B cell (primary cell): Measurements from ENCODE around the gene GTF3C6. TPM values are rescaled to one million over a fixed set of nuclear protein-coding genes. Genes with fewer than 3 reads are reported as not detected.
"Not testable (repeated sequence)": the region's sequence is repeated elsewhere in the genome, so short reads cannot be mapped to it uniquely, and the experiment has no call there.

ENCODE experiments used
- ATAC-seq: fragments of 200-7000 bp; cut with Tn5 transposase; one replicate; pipeline ENCODE4 v1.10.0; 2021; ENCODE audit warnings: low read depth, mild to moderate bottlenecking, moderate number of reproducible peaks, moderate library complexity
- CTCF ChIA-PET: fragments of 350-600 bp; sonication (Branson Sonifier 250); formaldehyde crosslinking; loops from one replicate; lab custom pipeline; 2021; ENCODE audit warnings: antibody characterized with exemption, inconsistent platforms; lab: Charles Lee
- POLR2A ChIA-PET: fragments of 350-600 bp; sonication (Branson Sonifier 250); formaldehyde crosslinking; loops from one replicate; lab custom pipeline; 2021; ENCODE audit warnings: antibody characterized with exemption; lab: Charles Lee
- DNase-seq: peaks from one replicate; pipeline ENCODE4 v3.0.0; 2013
- H2AFZ ChIP-seq: 2 replicates; pipeline ENCODE4 v1.6.1; 2012; ENCODE audit warnings: mild to moderate bottlenecking, low read depth, low read length; ENCODE audit not compliant: insufficient read depth, poor library complexity, severe bottlenecking
- H3K27ac ChIP-seq, 2 donors: 1 replicate in 1 of 2; 2 replicates in 1 of 2; pipeline ENCODE4 v1.5.1; 2012 to 2013; ENCODE audit warnings: low read length in 2 of 2, mild to moderate bottlenecking in 2 of 2, moderate library complexity in 1 of 2
- H3K27me3 ChIP-seq, 4 experiments: fragments of 200-600 bp in 1 of 4; sonication (generic) in 1 of 4; replicated peaks in 1 of 4; 1 replicate in 2 of 4; 2 replicates in 2 of 4; pipeline versions ENCODE4 v1.6.1 to v1.7.0; 2013 to 2016; ENCODE audit warnings: low read length in 3 of 4, mild to moderate bottlenecking in 2 of 4, mixed read lengths in 1 of 4, moderate library complexity in 1 of 4; ENCODE audit not compliant: insufficient read depth in 4 of 4, control insufficient read depth in 3 of 4; ENCODE audit errors: control extremely low read depth in 1 of 4
- H3K36me3 ChIP-seq, 2 experiments: replicated peaks in 1 of 2; 1 replicate in 1 of 2; 2 replicates in 1 of 2; pipeline versions ENCODE4 v1.6.1 to v1.7.1; 2013; ENCODE audit warnings: low read length in 1 of 2; ENCODE audit not compliant: insufficient read depth in 2 of 2, control insufficient read depth in 1 of 2; ENCODE audit errors: control extremely low read depth in 1 of 2, extremely low read depth in 1 of 2
- H3K4me1 ChIP-seq, 2 donors: fragments of 200-600 bp in 1 of 2; sonication (generic) in 1 of 2; 1 replicate in 1 of 2; 2 replicates in 1 of 2; pipeline versions ENCODE4 v1.5.1 to v1.6.1; 2013 to 2017; ENCODE audit warnings: low read length in 2 of 2; ENCODE audit not compliant: control insufficient read depth in 2 of 2, insufficient read depth in 2 of 2
- H3K4me2 ChIP-seq: replicated peaks from 2 replicates; pipeline ENCODE3; 2012; ENCODE audit warnings: mild to moderate bottlenecking, low read depth, low read length; ENCODE audit not compliant: poor library complexity, severe bottlenecking
- H3K4me3 ChIP-seq, 5 experiments: fragments of 200-600 bp in 1 of 5; sonication (generic) in 1 of 5; 1 replicate in 3 of 5; 2 replicates in 2 of 5; pipeline versions ENCODE4 v1.5.1 to v1.7.0; 2011 to 2016; ENCODE audit warnings: low read length in 4 of 5, mild to moderate bottlenecking in 4 of 5, low read depth in 2 of 5, control low read depth in 1 of 5, moderate library complexity in 1 of 5; ENCODE audit not compliant: insufficient read depth in 1 of 5; ENCODE audit errors: control extremely low read depth in 1 of 5, extremely low read depth in 1 of 5
- H3K79me2 ChIP-seq: fragments of 200-600 bp; sonication (generic); one replicate; pipeline ENCODE4 v1.6.0; 2016; ENCODE audit warnings: low read length; ENCODE audit not compliant: control insufficient read depth, insufficient read depth
- H3K9ac ChIP-seq: fragments of 200-600 bp; sonication (generic); 2 replicates; pipeline ENCODE4 v1.6.1; 2017; ENCODE audit warnings: mild to moderate bottlenecking, low read length, moderate library complexity
- H3K9me3 ChIP-seq, 3 donors: one replicate each; pipeline versions ENCODE4 v1.6.1 to v1.7.1; 2013; ENCODE audit warnings: low read length in 2 of 3; ENCODE audit not compliant: control insufficient read depth in 2 of 3, insufficient read depth in 1 of 3; ENCODE audit errors: control extremely low read depth in 1 of 3
- H4K20me1 ChIP-seq: 2 replicates; pipeline ENCODE4 v1.6.0; 2012; ENCODE audit warnings: mild to moderate bottlenecking, low read length; ENCODE audit not compliant: insufficient read depth, control insufficient read depth, poor library complexity, severe bottlenecking
- H3K27ac Mint-ChIP-seq: one replicate; pipeline ENCODE4 v1.8.0; 2021; ENCODE audit warnings: mixed read lengths
- H3K27me3 Mint-ChIP-seq: one replicate; pipeline ENCODE4 v1.8.0; 2021; ENCODE audit warnings: mixed read lengths
- H3K4me1 Mint-ChIP-seq: one replicate; pipeline ENCODE4 v1.8.0; 2021; ENCODE audit warnings: mixed read lengths
- H3K4me3 Mint-ChIP-seq: one replicate; pipeline ENCODE4 v1.8.0; 2021; ENCODE audit warnings: mixed read lengths
- H3K9me3 Mint-ChIP-seq: one replicate; pipeline ENCODE4 v1.8.0; 2022; ENCODE audit warnings: mixed read lengths; ENCODE audit not compliant: insufficient read depth
- CTCF ChIP-seq: fragments of 200-600 bp; IDR thresholded peaks from one replicate; pipeline ENCODE4 v1.8.0; 2022; ENCODE audit warnings: antibody characterized with exemption, mild to moderate bottlenecking
- WGBS: methylation state at CpG from one replicate; pipeline ENCODE4 v1.1.5; 2013; ENCODE audit warnings: missing lambda C conversion rate; ENCODE audit not compliant: insufficient coverage; 5-methylcytosine and 5-hydroxymethylcytosine counted together
- intact Hi-C: fragments of 100-400 bp; cut with micrococcal nuclease; formaldehyde crosslinking; loops from one replicate; pipeline ENCODE4 v1.10.0; 2022
- polyA plus RNA-seq: library from polyadenylated mRNA; depleted of rRNA; stranded (reverse); fragments of >200 nt; gene quantifications from 2 replicates; pipeline ENCODE4 v1.2.3, GENCODE V29; 2012
- total RNA-seq, 2 donors: library from RNA; stranded (reverse); fragments of 120-200 nt in 1 of 2; gene quantifications; 1 replicate in 1 of 2; 2 replicates in 1 of 2; pipeline versions ENCODE4 v1.2.3 to v1.2.4, GENCODE V29; 2013 to 2022

The GTF3C6 gene
- total and polyA plus RNA-seq, 2 donors (not counting 1 experiment from before 2014, with no cell fraction given): 5.1 to 36.4 TPM

GRCh38 chr6:111015389-111016124 is 57.1 kb downstream of the GTF3C6 start:
- H4K20me1 ChIP-seq: no peaks in the 10 kb centered on the region
- peaks cover 0 to 2% of the 10 kb centered on the region in 2 donors for H3K4me1 ChIP-seq
- no peaks in the 10 kb centered on the region for H3K27me3 ChIP-seq
- Mint-ChIP-seq H3K27me3 (no peaks in the 10 kb centered on the region), H3K4me1 (peaks cover 4% of the 10 kb centered on the region), H3K9me3 (no peaks in the 10 kb centered on the region), H3K4me3 (no peak overlapping the region), H3K27ac (no peak overlapping the region)
- H3K27ac ChIP-seq: no peak overlapping the region
- H3K9me3 ChIP-seq: no peaks in the 10 kb centered on the region
- TF ChIP-seq CTCF: no peak
- CTCF ChIA-PET: interaction anchor here (0.7 kb wide), 1 partner anchor 17 kb away, joined by 4 read pairs; no protein-coding TSS in a partner anchor
- no peak overlapping the region for H3K9ac ChIP-seq
- H3K4me2 ChIP-seq: no peak overlapping the region
- POLR2A ChIA-PET: no interaction called here
- intact Hi-C loops: no loop called here
- no peak overlapping the region for H2AFZ ChIP-seq
- ATAC-seq: no peak
- DNase-seq: no peak
- no peak overlapping the region for H3K4me3 ChIP-seq
- peaks cover 3 to 27% of the 10 kb centered on the region in 2 experiments for H3K36me3 ChIP-seq
- no peaks in the 10 kb centered on the region for H3K79me2 ChIP-seq
- WGBS: no CpG with 5 or more reads among the region's 3 CpGs

DNA sequence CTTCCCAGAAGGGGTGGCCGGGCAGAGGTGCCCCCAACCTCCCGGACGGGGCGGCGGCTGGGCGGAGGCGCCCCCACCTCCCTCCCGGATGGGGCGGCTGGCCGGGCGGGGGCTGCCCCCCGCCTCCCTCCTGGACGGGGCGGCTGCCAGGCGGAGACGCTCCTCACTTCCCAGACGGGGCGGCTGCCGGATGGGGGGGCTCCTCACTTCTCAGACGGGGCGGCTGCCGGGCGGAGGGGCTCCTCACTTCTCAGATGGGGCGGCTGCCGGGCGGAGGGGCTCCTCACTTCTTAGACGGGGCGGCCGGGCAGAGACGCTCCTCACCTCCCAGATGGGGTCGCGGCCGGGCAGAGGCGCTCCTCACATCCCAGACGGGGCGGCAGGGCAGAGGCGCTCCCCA is 58.7 kb downstream of the GTF3C6 start:
- H3K79me2 ChIP-seq, H3K4me1 ChIP-seq, H3K4me2 ChIP-seq, intact Hi-C loops, H3K4me3 ChIP-seq, H3K27me3 Mint-ChIP-seq, H3K27ac ChIP-seq, H3K4me3 Mint-ChIP-seq, H3K27ac Mint-ChIP-seq, H3K9me3 Mint-ChIP-seq, H3K9ac ChIP-seq, H3K4me1 Mint-ChIP-seq, DNase-seq, CTCF ChIA-PET, H4K20me1 ChIP-seq, H3K27me3 ChIP-seq, H2AFZ ChIP-seq, POLR2A ChIA-PET, H3K9me3 ChIP-seq, ATAC-seq: not testable (repeated sequence)
- 100% methylated on average over 6 of the region's 37 CpGs for WGBS
- peaks cover 7 to 21% of the 10 kb centered on the region in 2 experiments for H3K36me3 ChIP-seq

Other genes starting within 250 kb of the GTF3C6 start
- 44.8 and 45.3 TPM in 2 replicates for gene CDK19, start 143.2 kb upstream of the GTF3C6 start, total RNA-seq
- gene CDK19, start 143.2 kb upstream of the GTF3C6 start, polyA plus RNA-seq: 8.7 and 12.9 TPM in 2 replicates
- gene AMD1, start 83.9 kb upstream of the GTF3C6 start, total RNA-seq: 49.3 and 49.8 TPM in 2 replicates
- gene AMD1, start 83.9 kb upstream of the GTF3C6 start, polyA plus RNA-seq: 56.8 and 88.9 TPM in 2 replicates
- 12.1 and 12.3 TPM in 2 replicates for gene RPF2, start 23.3 kb downstream of the GTF3C6 start, total RNA-seq
- 4.3 and 4.5 TPM in 2 replicates for gene RPF2, start 23.3 kb downstream of the GTF3C6 start, polyA plus RNA-seq
- 0.70 and 0.71 TPM in 2 replicates for gene SLC16A10, start 128.8 kb downstream of the GTF3C6 start, total RNA-seq
- 0.06 and 0.85 TPM in 2 replicates for gene SLC16A10, start 128.8 kb downstream of the GTF3C6 start, polyA plus RNA-seq